Type B pancreatic cell (in vitro differentiated cells): Measurements from ENCODE around the gene PRKAA1. TPM values are rescaled to one million over a fixed set of nuclear protein-coding genes. Genes with fewer than 3 reads are reported as not detected.

Source experiments
- DNase-seq: peaks from one replicate; pipeline ENCODE4 v3.0.0; 2021; ENCODE audit warnings: mixed read lengths; ENCODE audit not compliant: unreplicated experiment; ENCODE audit errors: extremely low spot score
- H3K27ac Mint-ChIP-seq: 2 replicates; pipeline ENCODE4 v1.8.0; 2021; ENCODE audit warnings: mild to moderate bottlenecking, mixed read lengths
- H3K27me3 Mint-ChIP-seq: 2 replicates; pipeline ENCODE4 v1.8.0; 2021; ENCODE audit warnings: mixed read lengths
- H3K36me3 Mint-ChIP-seq: 2 replicates; pipeline ENCODE4 v1.8.0; 2021; ENCODE audit warnings: mixed read lengths
- H3K4me1 Mint-ChIP-seq: one replicate; pipeline ENCODE4 v1.8.0; 2021; ENCODE audit warnings: mixed read lengths; ENCODE audit not compliant: unreplicated experiment
- H3K4me3 Mint-ChIP-seq: 2 replicates; pipeline ENCODE4 v1.8.0; 2021; ENCODE audit warnings: mild to moderate bottlenecking, mixed read lengths
- H3K9me3 Mint-ChIP-seq: 2 replicates; pipeline ENCODE4 v1.8.0; 2021; ENCODE audit warnings: mixed read lengths
- total RNA-seq: library from RNA; stranded (reverse); gene quantifications from 2 replicates; pipeline ENCODE4 v1.2.1, GENCODE V29; 2021; ENCODE audit warnings: low replicate concordance
- TF ChIP-seq, protein P1 (sequence below): fragments of 200-600 bp; sonication (generic); conservative IDR thresholded peaks from 2 replicates; pipeline ENCODE4 v1.5.0; 2021; ENCODE audit warnings: antibody characterized with exemption, mild to moderate bottlenecking

Gene PRKAA1
- total RNA-seq, 1 donor from 2014 or later = 58.6 TPM

DNA sequence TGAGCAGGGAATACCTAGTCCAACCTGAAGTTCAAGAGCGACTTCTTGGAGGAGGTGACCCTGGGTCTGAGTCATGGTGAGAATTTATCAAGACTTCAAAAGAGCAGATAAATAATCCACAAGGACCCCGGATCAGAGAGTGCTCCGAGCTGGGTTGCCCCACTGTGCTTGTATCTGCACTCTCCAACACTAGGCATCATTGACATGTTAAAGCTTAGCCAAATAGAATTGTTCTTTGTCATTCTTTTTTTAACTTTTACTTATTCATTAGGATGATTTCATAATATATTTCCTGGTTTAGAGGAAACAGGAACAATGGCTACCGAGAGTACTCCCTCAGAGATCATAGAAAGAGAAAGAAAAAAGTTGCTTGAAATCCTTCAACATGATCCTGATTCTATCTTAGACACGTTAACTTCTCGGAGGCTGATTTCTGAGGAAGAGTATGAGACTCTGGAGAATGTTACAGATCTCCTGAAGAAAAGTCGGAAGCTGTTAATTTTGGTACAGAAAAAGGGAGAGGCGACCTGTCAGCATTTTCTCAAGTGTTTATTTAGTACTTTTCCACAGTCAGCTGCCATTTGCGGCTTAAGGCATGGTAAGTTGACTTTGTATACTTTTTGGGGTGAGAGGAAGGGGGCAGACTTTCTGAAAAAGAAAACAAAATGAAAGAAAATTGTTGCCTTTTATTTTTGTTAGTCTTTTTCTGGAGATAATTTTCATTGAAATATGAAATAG is 43.1 kb upstream of the PRKAA1 start, which contains the start of gene CARD6:
Gene CARD6 (plus strand): TSS at position 300 of the 738 bp plus-strand sequence. CDS start 16 bp downstream, at position 316.
- Mint-ChIP-seq H3K27me3 (peaks cover 18% of the 10 kb centered on the region), H3K36me3 (no peaks in the 10 kb centered on the region), H3K9me3 (no peaks in the 10 kb centered on the region), H3K4me3 (peak within 1 kb of the TSS; percentile 85), H3K27ac (peak within 1 kb of the TSS; percentile 87), H3K4me1 (peaks cover 4% of the 10 kb centered on the region)
- TF ChIP-seq, protein P1, sequence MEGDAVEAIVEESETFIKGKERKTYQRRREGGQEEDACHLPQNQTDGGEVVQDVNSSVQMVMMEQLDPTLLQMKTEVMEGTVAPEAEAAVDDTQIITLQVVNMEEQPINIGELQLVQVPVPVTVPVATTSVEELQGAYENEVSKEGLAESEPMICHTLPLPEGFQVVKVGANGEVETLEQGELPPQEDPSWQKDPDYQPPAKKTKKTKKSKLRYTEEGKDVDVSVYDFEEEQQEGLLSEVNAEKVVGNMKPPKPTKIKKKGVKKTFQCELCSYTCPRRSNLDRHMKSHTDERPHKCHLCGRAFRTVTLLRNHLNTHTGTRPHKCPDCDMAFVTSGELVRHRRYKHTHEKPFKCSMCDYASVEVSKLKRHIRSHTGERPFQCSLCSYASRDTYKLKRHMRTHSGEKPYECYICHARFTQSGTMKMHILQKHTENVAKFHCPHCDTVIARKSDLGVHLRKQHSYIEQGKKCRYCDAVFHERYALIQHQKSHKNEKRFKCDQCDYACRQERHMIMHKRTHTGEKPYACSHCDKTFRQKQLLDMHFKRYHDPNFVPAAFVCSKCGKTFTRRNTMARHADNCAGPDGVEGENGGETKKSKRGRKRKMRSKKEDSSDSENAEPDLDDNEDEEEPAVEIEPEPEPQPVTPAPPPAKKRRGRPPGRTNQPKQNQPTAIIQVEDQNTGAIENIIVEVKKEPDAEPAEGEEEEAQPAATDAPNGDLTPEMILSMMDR = no peak
- no peak for DNase-seq

DNA sequence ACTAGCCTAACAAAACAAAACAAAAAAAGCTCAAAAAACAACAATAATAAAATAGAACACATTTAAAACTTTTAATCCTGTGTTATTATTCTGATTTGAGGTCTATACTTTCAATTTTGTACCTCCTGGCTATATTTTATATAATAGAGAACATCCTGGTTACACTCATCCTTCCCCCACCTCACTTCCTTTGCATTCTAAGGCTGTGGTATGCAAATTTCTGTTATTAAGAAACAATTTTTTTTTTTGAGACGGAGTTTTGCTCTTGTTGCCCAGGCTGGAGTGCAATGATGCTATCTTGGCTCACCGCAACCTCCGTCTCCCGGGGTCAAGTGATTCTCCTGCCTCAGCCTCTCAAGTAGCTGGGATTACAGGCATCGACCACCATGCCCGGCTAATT is 39.9 kb upstream of the PRKAA1 start:
- H3K9me3 Mint-ChIP-seq = no peaks in the 10 kb centered on the region
- H3K4me3 Mint-ChIP-seq = no peak overlapping the region
- peaks cover 15% of the 10 kb centered on the region for H3K36me3 Mint-ChIP-seq
- DNase-seq = no peak
- no peak overlapping the region for H3K27ac Mint-ChIP-seq
- peaks cover 12% of the 10 kb centered on the region for H3K27me3 Mint-ChIP-seq
- peaks cover 19% of the 10 kb centered on the region for H3K4me1 Mint-ChIP-seq
- TF ChIP-seq, protein P1 = no peak

DNA sequence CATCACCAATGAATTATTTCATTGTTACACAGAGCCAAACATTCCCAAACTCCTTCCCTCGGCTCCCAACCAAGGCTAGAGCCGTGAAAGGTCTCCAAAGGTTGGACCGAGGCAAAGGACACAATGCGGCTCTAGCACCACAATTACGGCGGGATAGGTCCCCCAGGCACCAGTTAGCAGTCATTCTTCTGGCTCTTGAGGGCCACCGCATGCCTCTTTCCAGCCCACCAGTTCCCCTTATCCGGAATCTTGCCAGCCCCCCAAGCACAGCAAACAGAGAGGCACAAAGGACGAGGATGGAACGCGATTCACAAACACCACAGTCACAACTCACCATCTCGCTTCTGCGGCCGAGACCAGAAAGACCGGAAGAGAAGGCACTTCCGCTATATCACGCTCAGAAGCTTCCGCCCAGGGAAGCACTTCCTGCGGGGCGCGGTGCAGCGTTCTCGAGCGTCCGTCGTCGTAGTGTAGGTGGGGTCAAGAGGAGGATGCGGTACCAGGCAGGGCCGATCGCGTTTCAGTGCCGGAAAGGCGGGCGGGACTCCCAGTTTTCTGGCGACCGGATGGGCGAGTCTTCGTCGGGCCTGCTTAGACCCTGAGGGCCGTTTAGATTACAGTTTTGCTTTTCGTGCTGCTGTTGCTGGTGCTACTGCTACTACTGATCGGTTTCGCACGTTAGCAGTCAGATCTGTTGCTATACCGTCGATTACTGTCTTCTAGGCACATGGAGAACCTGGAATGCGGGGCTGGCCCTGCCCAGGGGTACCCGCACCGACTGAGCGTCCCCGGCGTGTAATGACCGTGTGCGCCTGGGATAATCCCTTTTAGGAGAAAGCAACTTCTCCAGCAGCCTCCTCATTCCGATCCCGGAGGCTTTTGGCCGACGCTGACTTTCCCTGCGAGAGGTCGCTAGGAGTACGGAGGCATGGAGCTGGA is 36.9 kb upstream of the PRKAA1 start, which contains the start of gene RPL37:
Gene RPL37 (minus strand): TSS at position 374 of the 939 bp plus-strand sequence. CDS start 37 bp downstream, at position 337.
- DNase-seq = peak; percentile 94
- Mint-ChIP-seq H3K4me1 (peaks cover 33% of the 10 kb centered on the region), H3K27me3 (peaks cover 4% of the 10 kb centered on the region), H3K9me3 (no peaks in the 10 kb centered on the region), H3K36me3 (peaks cover 39% of the 10 kb centered on the region), H3K4me3 (peak within 1 kb of the TSS; percentile 99), H3K27ac (peak within 1 kb of the TSS; percentile 99)
- TF ChIP-seq, protein P1 = no peak

DNA sequence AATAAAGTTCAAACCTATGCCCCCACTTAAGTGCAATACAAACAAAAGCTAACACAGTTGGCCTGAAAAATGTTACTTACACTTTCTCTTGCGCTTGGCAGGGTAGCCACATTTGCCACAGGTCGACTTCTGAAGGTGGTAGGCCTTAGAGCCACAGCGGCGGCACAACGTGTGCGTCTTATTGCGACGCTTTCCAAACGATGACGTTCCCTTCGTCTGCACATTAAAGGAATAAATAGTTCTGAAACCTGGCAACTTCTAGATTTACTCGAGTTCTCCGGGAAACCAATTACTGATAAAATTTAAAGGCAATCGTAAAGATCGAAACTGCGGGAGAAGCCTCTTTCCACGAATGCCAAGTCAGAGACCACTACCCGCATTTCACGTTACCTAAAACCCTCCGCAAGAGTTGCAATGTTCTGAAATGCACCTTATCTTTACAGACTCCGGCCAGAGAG is 36.2 kb upstream of the PRKAA1 start:
- DNase-seq = no peak
- Mint-ChIP-seq H3K4me1 (peaks cover 34% of the 10 kb centered on the region), H3K36me3 (peaks cover 46% of the 10 kb centered on the region)

DNA sequence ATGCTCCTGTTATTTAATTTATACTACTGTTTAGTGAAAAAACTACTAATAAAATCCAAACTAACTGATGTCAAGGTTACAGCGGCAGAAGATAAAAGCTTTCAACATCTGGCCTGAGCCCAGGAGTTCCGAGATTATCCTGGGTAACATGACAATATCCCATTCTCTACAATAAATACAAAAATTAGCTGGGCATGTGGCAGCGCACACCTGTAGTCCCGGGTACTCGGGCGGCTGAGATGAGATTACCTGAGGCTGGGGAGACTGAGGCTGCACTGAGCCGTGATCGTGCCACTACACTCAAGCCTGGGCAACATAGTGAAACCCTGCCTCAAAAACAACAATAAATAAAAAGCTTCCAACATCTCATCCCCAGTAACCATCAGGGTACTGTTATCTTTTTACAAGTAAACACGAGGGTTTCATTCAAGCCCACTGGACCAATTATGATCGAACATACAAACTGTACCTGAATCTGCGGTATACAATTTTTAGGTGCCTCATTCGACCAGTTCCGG is 35.6 kb upstream of the PRKAA1 start:
- Mint-ChIP-seq H3K27ac (peak overlapping the region; percentile 99), H3K36me3 (peaks cover 53% of the 10 kb centered on the region), H3K27me3 (no peaks in the 10 kb centered on the region), H3K4me3 (peak overlapping the region; percentile 99), H3K9me3 (no peaks in the 10 kb centered on the region), H3K4me1 (peaks cover 40% of the 10 kb centered on the region)
- DNase-seq = no peak
- TF ChIP-seq, protein P1 = no peak

More for the DNA sequence above, 36.2 kb upstream of the PRKAA1 start:
- H3K4me3 Mint-ChIP-seq = peak overlapping the region; percentile 99
- TF ChIP-seq, protein P1 = no peak
- H3K27ac Mint-ChIP-seq = peak overlapping the region; percentile 99
- H3K27me3 Mint-ChIP-seq = no peaks in the 10 kb centered on the region
- H3K9me3 Mint-ChIP-seq = no peaks in the 10 kb centered on the region
